ENCODE data around the gene PARP16. TPM values are rescaled to one million over a fixed set of nuclear protein-coding genes. Genes with fewer than 3 reads are reported as not detected.
"Not testable (repeated sequence)": the region's sequence is repeated elsewhere in the genome, so short reads cannot be mapped to it uniquely, and the experiment has no call there.

Gene PARP16
- total RNA-seq, 1 donor from 2014 or later: 6.8 TPM

- DNase-seq: no peak
These were observed 11.0 kb downstream of the PARP16 start for GRCh38 chr15:65275728-65276126.

- DNase-seq: no peak
These were observed 11.5 kb downstream of the PARP16 start for GRCh38 chr15:65275104-65275727.

- peak; percentile 75 for DNase-seq
These were observed 15.7 kb downstream of the PARP16 start for GRCh38 chr15:65270811-65271545.

GRCh38 chr15:65268411-65268810, 18.3 kb downstream of the PARP16 start:
- DNase-seq: no peak

GRCh38 chr15:65266469-65266868, 20.2 kb downstream of the PARP16 start:
- DNase-seq: no peak

GRCh38 chr15:65264863-65265430, 21.7 kb downstream of the PARP16 start:
- DNase-seq: no peak

- DNase-seq: no peak
These were observed 23.4 kb downstream of the PARP16 start for GRCh38 chr15:65263313-65263712.

- DNase-seq: no peak
These were observed 25.7 kb downstream of the PARP16 start for GRCh38 chr15:65260968-65261367.

- peak; percentile 87 for DNase-seq
These were observed 27.3 kb downstream of the PARP16 start for GRCh38 chr15:65259367-65259797.

GRCh38 chr15:65258375-65259262, 28.1 kb downstream of the PARP16 start:
- DNase-seq: peak; percentile 75

- DNase-seq: no peak
These were observed 31.1 kb downstream of the PARP16 start for GRCh38 chr15:65255486-65256140.

- no peak for DNase-seq
These were observed 31.9 kb downstream of the PARP16 start for GRCh38 chr15:65254758-65255157.

GRCh38 chr15:65254356-65254755, 32.3 kb downstream of the PARP16 start:
- peak; percentile 75 for DNase-seq

GRCh38 chr15:65249641-65250040, 37.0 kb downstream of the PARP16 start:
- no peak for DNase-seq

- no peak for DNase-seq
These were observed 38.0 kb downstream of the PARP16 start for GRCh38 chr15:65248511-65249255.

- DNase-seq: no peak
These were observed 39.7 kb downstream of the PARP16 start for GRCh38 chr15:65246939-65247338.

GRCh38 chr15:65246026-65246714, 40.5 kb downstream of the PARP16 start:
- DNase-seq: no peak

GRCh38 chr15:65245096-65245856, 41.4 kb downstream of the PARP16 start:
- DNase-seq: peak; percentile 66

GRCh38 chr15:65244638-65245037, 42.0 kb downstream of the PARP16 start:
- no peak for DNase-seq

- DNase-seq: not testable (repeated sequence)
These were observed 50.2 kb downstream of the PARP16 start for GRCh38 chr15:65236443-65236842.

Measured in skin of body (tissue), 2 donors.